ENCODE results near the gene TANGO6. TPM values are rescaled to one million over a fixed set of nuclear protein-coding genes. Genes with fewer than 3 reads are reported as not detected.
A peak's percentile ranks its signal among the peaks of the same experiment; 100 is the strongest.

The TANGO6 gene
- total RNA-seq, 6 experiments from 2014 or later = 10.9 to 15.5 (median 14.2) TPM

GRCh38 chr16:68960910-68961309 lies 117.6 kb downstream of the TANGO6 start:
- WGBS (ENCODE audit: insufficient coverage, low coverage, low lambda C conversion rate, missing lambda C conversion rate) = 73% methylated on average over 3 of the region's 5 CpGs
- TF ChIP-seq CTCF (IDR thresholded peaks at IDR 0.05) = no peak
- TF ChIP-seq POLR2A (IDR thresholded peaks at IDR 0.05) = no peak
- Histone ChIP-seq H3K4me1 (peaks cover 0 to 12% (median 0%) of the 10 kb centered on the region in 4 donors), H3K27ac (no peak overlapping the region), H3K4me3 (no peak overlapping the region), H3K27me3 (no peaks in the 10 kb centered on the region), H3K9me3 (no peaks in the 10 kb centered on the region), H3K36me3 (no peaks in the 10 kb centered on the region)
- intact Hi-C loops (cut with DNase I) = no loop called here
- ATAC-seq (no peak), DNase-seq (no peak)

DNA sequence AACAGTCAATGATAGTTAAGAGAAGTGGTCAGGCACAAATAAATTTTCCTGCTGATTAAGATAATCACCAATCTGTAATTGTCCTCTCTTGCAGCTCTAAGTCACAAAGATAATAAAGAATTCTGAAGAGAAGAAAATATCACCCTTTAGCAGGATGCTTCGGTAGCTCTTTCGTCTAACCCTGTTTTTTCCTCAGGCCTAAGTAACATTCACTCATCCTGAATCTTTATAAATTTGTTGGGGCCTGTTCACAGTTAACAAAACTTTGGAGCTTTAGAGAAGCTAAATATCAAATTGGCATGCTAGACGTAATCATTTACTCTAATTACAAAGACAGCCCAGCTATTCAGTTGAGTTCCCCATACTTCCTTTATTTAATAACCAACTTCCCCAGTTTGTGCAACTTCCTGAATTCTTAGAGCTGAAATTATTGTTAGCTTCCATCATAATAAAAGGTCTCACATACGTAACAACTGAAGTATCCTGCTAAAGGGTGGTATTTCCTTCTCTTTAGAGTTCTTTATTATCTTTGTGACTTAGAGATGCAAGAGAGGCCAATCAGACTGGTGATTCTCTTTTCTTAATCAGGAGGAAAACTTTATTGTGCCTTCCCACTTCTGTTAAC lies 118.6 kb downstream of the TANGO6 start:
- Histone ChIP-seq H3K4me1 (peaks cover 0 to 12% (median 0%) of the 10 kb centered on the region in 4 donors), H3K27me3 (no peaks in the 10 kb centered on the region), H3K4me3 (no peak overlapping the region), H3K9me3 (no peaks in the 10 kb centered on the region), H3K27ac (no peak overlapping the region), H3K36me3 (no peaks in the 10 kb centered on the region)
- no peak for TF ChIP-seq CTCF (IDR thresholded peaks at IDR 0.05)
- no peak for TF ChIP-seq POLR2A (IDR thresholded peaks at IDR 0.05)
- WGBS (ENCODE audit: insufficient coverage, low coverage, low lambda C conversion rate, missing lambda C conversion rate) = 74% methylated on average over 4 of the region's 4 CpGs
- no peak for DNase-seq
- no peak for ATAC-seq
- intact Hi-C loops (cut with DNase I) = no loop called here

DNA sequence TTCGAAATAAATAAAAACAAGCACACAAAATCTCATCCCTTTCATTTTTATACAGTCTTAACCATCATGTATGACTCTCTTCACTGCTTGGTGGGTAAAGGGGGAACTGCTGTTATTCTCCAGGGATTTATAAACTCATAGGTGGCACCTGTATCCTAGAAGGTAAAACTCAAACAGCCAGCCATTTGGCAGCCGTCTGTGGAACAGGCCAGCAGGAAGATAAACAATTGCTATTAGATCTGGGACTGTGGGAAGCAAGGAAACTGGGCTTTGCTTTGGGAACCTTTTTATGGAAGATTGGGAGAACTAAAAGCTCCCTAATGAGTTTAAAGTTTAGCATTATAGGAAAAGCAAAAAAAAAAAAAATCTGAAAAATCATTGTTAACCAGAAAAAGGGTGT lies 126.0 kb downstream of the TANGO6 start:
- ATAC-seq = peak in 1 of 4 donors; percentile 60
- Histone ChIP-seq H3K4me3 (no peak overlapping the region), H3K9me3 (no peaks in the 10 kb centered on the region), H3K4me1 (no peaks in the 10 kb centered on the region), H3K36me3 (peaks cover 0 to 7% (median 0%) of the 10 kb centered on the region in 4 donors), H3K27ac (no peak overlapping the region), H3K27me3 (no peaks in the 10 kb centered on the region)
- 56% methylated on average over 2 of the region's 2 CpGs for WGBS (ENCODE audit: insufficient coverage, low coverage, low lambda C conversion rate, missing lambda C conversion rate)
- DNase-seq = no peak
- intact Hi-C loops (cut with DNase I) = no loop called here
- TF ChIP-seq POLR2A (IDR thresholded peaks at IDR 0.05) (no peak), CTCF (IDR thresholded peaks at IDR 0.05) (no peak)

- intact Hi-C loops (cut with DNase I) = no loop called here
- 98% methylated on average over 4 of the region's 4 CpGs for WGBS (ENCODE audit: insufficient coverage, low coverage, low lambda C conversion rate, missing lambda C conversion rate)
- Histone ChIP-seq H3K36me3 (peaks cover 0 to 22% (median 6%) of the 10 kb centered on the region in 4 donors), H3K27me3 (no peaks in the 10 kb centered on the region), H3K4me3 (no peak overlapping the region), H3K4me1 (no peaks in the 10 kb centered on the region), H3K9me3 (no peaks in the 10 kb centered on the region), H3K27ac (no peak overlapping the region)
- DNase-seq (no peak), ATAC-seq (no peak)
- TF ChIP-seq CTCF (IDR thresholded peaks at IDR 0.05) (no peak), POLR2A (IDR thresholded peaks at IDR 0.05) (no peak)
Measured at GRCh38 chr16:68972013-68972412, 128.7 kb downstream of the TANGO6 start.
